ENCODE measurements around the gene CLCN4.

- TF ChIP-seq POLR2A (IDR thresholded peaks at IDR 0.05) (no peak), POLR2AphosphoS5 (IDR thresholded peaks at IDR 0.05) (no peak), EP300 (IDR thresholded peaks at IDR 0.05) (no peak)
- TF ChIP-seq, protein P1, sequence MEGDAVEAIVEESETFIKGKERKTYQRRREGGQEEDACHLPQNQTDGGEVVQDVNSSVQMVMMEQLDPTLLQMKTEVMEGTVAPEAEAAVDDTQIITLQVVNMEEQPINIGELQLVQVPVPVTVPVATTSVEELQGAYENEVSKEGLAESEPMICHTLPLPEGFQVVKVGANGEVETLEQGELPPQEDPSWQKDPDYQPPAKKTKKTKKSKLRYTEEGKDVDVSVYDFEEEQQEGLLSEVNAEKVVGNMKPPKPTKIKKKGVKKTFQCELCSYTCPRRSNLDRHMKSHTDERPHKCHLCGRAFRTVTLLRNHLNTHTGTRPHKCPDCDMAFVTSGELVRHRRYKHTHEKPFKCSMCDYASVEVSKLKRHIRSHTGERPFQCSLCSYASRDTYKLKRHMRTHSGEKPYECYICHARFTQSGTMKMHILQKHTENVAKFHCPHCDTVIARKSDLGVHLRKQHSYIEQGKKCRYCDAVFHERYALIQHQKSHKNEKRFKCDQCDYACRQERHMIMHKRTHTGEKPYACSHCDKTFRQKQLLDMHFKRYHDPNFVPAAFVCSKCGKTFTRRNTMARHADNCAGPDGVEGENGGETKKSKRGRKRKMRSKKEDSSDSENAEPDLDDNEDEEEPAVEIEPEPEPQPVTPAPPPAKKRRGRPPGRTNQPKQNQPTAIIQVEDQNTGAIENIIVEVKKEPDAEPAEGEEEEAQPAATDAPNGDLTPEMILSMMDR (IDR thresholded peaks at IDR 0.05) = no peak
Measured at GRCh38 chrX:10233696-10234095, 76.9 kb downstream of the CLCN4 start.

Data from suprapubic skin (tissue), 4 donors.